ENCODE data around the gene GAB1.
A peak's percentile ranks its signal among the peaks of the same experiment; 100 is the strongest.

The GAB1 gene

GRCh38 chr4:143417679-143418403 is 81.2 kb downstream of the GAB1 start:
- DNase-seq (ENCODE audit: low spot score) = no peak

DNA sequence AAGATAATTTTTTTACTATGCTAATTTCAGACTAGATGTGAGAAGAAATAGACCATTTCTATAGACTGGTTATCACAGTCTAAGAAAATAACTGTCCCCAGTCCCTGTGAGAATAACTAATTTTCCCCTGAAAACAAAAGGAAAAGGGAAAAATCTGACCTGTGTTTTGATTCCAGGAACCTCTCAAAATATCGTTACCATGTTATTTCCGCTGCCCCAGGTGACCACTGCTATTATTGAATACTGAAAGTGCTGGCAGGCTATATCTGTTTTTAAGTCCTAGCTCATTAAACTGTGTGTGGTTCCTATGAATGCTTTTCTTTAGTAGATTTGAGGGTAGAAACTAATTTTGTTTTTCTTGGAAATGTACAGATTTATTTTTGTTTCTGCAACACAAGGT is 83.6 kb downstream of the GAB1 start:
- DNase-seq (ENCODE audit: low spot score) = no peak

DNA sequence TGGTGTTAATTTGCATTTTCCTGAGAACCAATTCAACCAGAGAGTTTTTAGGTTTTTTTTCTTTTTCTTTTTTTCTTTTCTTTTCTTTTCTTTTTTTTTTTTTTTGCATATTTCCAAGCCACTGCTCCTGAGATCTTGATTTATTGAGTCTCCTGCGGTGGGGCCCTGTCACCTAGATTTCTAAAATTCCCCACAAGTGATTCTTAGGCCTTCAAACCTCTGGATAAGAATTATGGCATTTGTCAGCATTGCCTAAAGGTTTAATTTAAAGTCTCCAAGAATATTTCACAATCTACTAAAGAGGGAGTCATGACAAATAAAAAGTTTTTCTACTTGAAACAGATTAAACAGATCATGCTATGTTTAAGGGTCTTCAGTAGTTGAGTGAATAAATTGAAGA is 84.9 kb downstream of the GAB1 start:
- no peak for DNase-seq (ENCODE audit: low spot score)

- no peak for DNase-seq (ENCODE audit: low spot score)
These were observed 87.6 kb downstream of the GAB1 start for GRCh38 chr4:143424276-143424675.

GRCh38 chr4:143431526-143432257 is 95.0 kb downstream of the GAB1 start:
- peak; percentile 12 for DNase-seq (ENCODE audit: low spot score)

DNA sequence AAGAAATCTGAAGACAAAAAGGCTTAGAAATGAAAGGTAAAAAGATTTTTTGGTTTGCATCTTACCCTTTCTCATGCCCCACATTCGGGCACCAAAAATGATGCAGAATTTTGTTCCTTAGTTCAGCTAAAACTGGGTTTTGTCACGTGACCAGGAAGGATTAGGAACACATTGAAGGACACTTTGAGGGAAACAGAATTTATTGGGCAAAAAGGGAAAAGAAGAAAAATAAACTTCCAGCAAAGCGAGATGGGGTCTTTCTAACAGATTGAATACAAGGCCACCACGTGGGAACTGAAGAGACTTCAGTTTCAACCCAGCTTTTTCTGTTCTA is 95.5 kb downstream of the GAB1 start:
- DNase-seq (ENCODE audit: low spot score) = no peak

DNA sequence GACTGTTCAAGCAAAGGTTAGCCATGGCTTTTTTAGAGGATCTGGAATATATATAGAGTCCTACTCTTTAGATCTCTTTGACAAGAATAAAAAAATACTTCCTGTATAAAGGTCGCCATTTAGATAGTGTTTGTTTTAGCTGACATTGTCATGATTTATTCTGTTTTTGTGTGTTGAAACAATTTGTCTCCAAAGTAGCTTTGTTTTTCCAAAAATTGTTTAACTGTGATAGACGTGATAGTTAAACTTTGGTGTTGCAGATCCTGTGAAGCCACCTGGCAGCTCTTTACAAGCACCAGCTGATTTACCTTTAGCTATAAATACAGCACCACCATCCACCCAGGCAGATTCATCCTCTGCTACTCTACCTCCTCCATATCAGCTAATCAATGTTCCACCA is 96.6 kb downstream of the GAB1 start:
- no peak for DNase-seq (ENCODE audit: low spot score)

- no peak for DNase-seq (ENCODE audit: low spot score)
These were observed 99.3 kb downstream of the GAB1 start for GRCh38 chr4:143435955-143436354.

DNA sequence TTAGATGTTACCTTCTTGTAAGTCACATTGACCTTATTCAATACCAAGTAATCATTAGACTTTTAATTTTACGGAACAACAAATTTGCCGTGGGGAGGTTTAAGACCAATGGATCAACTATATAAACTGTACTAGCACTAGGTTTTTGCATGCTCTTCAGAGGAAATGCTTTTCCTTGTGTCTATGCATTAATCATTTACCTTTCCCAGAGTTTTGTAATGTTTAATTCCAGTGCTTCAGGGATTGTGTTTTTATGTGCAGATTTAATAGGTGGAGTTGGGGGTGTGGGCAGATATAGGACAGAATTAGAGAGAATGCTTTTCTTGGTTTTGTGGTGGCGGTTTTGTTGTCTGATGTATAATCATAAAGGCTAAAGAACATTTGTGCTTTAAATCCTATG is 100.8 kb downstream of the GAB1 start:
- no peak for DNase-seq (ENCODE audit: low spot score)

DNA sequence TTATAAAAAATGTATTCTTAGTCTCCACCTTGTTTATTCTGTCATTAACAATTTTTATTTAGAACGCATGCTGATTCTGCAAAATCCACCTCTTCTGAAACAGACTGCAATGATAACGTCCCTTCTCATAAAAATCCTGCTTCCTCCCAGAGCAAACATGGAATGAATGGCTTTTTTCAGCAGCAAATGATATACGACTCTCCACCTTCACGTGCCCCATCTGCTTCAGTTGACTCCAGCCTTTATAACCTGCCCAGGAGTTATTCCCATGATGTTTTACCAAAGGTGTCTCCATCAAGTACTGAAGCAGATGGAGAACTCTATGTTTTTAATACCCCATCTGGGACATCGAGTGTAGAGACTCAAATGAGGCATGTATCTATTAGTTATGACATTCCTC is 101.3 kb downstream of the GAB1 start:
- DNase-seq (ENCODE audit: low spot score) = no peak

- no peak for DNase-seq (ENCODE audit: low spot score)
These were observed 102.0 kb downstream of the GAB1 start for GRCh38 chr4:143438710-143439109.

DNA sequence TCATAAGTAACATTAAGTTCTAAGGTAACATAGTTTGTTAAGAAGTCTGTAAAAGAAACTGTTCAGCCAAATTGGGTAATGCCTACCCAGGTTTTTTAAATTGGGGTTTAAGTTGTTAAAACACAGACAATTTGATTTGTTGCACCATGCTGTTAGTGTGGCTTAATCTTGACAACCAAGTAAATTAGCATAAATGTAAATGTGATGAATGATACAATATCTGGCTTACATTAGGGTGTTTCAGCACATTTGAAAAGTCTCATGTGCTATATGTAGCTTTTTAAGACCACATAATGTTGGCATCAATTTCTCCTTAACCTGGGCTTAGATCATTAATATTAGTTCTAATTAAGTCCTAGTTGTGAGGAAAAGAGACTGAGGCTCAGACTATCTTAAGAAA is 104.4 kb downstream of the GAB1 start:
- no peak for DNase-seq (ENCODE audit: low spot score)

DNA sequence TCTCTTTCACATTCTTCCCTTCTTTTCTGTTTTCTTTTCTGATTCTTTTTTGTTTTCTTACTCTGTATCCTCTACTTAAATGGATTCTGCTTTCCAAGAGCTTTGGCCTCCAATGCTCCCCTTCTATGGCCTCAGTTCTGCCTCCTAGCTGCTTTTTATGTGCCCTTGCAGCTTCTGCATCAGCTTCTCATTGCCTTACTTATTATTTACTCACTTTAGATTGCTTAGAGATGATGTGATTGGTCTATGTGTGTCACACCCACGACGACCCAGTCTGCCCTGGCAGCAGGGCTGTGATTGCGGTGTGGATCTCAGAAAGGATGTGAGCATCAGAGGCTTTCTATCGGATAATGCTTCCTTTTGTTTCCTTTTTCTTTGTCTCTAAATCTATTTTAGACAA is 105.0 kb downstream of the GAB1 start:
- DNase-seq (ENCODE audit: low spot score) = no peak

DNA sequence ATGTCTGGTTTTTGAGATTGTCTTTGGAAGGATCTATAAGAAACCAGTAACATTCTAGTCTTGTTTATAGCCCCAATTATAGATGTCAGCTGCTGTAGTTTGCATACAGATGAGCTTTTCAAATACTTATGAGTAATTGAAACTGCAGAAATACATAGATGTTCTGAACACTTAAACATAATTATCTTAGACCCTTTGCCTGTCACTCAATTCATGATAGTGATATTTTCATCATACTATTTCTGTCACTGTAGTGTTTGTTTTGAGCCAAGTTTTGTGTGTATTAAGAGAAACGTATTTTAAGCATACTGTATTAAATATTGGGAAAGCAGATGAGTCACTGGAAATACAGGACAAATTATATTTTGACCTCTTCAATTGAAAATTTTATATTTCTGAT is 107.1 kb downstream of the GAB1 start:
- no peak for DNase-seq (ENCODE audit: low spot score)

DNA sequence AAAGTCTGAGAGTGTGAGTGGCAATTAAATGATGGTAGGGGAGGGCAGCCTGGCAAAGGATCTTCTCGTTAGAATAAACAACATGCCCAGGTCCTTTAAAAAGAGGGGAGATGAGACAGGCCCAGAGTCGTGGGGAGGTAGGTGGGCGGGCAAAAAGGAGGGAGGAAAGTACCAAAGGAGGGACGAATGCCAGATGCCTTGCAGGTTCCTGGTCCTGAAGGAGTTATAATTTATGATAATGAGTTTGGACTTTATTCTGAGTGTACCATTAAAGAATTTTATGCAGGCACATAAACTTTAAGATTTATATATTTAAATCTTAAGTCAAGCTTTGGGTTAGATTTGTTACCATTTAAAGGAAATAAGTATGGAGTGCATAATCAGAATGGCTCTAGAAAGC is 114.5 kb downstream of the GAB1 start:
- no peak for DNase-seq (ENCODE audit: low spot score)

- no peak for DNase-seq (ENCODE audit: low spot score)
These were observed 118.5 kb downstream of the GAB1 start for GRCh38 chr4:143455211-143455610.

GRCh38 chr4:143458966-143459365 is 122.3 kb downstream of the GAB1 start:
- DNase-seq (ENCODE audit: low spot score) = no peak

GRCh38 chr4:143473334-143474126 is 136.9 kb downstream of the GAB1 start:
- no peak for DNase-seq (ENCODE audit: low spot score)

- DNase-seq (ENCODE audit: low spot score) = no peak
These were observed 140.8 kb downstream of the GAB1 start for GRCh38 chr4:143477487-143477886.

GRCh38 chr4:143481361-143481760 is 144.7 kb downstream of the GAB1 start:
- no peak for DNase-seq (ENCODE audit: low spot score)

- DNase-seq (ENCODE audit: low spot score) = peak; percentile 20
These were observed 146.2 kb downstream of the GAB1 start for GRCh38 chr4:143482840-143483239.

DNA sequence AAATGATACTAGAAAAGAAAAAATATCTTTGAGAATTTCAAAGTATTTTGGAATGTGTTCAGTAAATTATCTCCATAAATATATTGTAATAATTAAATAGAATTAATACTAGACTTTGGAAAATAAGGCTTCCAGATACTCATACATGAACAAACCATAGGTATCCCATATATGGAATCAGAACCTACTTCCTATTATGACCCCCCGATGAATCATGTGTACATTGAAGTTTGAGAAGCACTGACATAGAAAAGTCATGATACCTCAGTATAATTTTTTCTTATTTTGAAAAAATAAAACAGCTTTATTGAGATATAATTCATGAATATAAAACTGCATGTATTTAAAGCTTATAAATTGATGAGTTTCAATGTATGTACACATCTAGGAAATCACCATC is 149.6 kb downstream of the GAB1 start:
- no peak for DNase-seq (ENCODE audit: low spot score)

DNA sequence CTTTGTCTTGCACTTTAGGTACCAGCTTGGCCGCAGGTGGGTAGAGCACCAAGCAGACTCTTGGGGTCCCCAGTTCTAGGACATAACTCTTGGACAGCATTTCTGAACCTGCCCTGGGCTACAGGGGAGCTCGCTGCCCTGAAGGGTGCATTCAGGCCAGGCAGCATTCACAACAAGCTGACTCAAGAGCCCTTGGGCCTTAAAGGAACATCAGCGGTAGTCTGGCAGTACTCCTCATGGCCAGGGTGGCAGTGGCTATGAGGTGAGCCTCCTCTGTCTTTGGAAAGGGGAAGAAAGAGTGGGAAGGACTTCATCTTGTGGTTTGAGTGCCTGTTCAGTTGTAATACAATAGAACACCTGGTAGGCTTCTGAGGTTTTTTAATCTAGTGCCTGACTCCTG is 152.0 kb downstream of the GAB1 start:
- DNase-seq (ENCODE audit: low spot score) = no peak

Data from iPS-NIHi11 (cell line).